ENCODE results near the gene A2M. TPM values are rescaled to one million over a fixed set of nuclear protein-coding genes. Genes with fewer than 3 reads are reported as not detected.

A2M gene
- total and polyA plus RNA-seq, 2 of the 8 experiments (the other 6 are each of a cell fraction or from before 2014, with no cell fraction given): 0.15 TPM; not detected in 1

DNA sequence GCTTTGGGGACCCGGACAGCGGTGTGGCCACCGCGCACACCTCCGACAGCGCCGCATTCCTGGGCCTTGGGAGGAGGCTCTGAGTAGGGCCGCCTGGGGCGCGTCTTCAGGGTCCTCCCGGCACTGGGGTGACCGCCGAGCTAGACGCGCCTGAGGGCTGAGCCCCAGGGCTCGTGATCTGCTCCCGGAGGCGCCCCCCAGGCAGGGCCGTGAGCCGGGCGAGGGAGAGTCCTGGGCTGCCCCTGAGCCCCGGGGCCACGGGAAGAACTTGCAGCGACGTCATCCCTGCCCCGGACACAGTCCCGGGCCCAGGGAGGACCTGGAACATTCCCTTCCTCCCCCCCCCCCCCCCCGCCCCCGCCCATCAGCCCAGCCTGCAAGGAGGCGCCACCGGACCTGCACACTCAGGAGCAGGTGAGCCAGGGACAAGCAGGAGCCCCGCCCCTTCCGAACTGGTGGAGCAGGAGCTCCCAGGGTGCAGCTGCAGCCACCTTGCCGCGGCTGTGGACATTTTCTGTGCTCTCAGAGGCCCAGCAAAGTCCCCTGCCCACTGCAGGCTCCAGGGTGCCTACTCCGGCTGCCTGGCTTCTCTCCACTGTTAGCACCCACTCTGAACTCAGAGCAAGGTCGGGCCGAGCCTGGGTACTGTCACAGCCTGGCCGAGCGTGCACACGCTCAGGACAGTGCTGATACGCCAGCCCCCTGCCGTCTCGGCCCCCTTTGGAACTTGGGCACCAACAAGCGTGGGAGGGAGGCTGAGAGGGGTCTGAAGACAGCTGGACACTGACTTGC lies 50.7 kb downstream of the A2M start (continued):
- peak; percentile 50 for TF ChIP-seq POLR2AphosphoS5 (IDR thresholded peaks at IDR 0.05; ENCODE audit: low read depth, low read length)
- peak; percentile 92 for TF ChIP-seq KDM4A (IDR thresholded peaks at IDR 0.05; ENCODE audit: low read depth, low read length, severe bottlenecking)
- TF ChIP-seq SP2 (IDR thresholded peaks at IDR 0.05; ENCODE audit: low read length): no peak
- TF ChIP-seq MAFK (IDR thresholded peaks at IDR 0.05; ENCODE audit: low read depth, low read length): no peak
- peak; percentile 54; the same call in 1 of the 2 replicates for TF ChIP-seq ATF2 (IDR thresholded peaks at IDR 0.05; ENCODE audit: low read length)
- peak; percentile 6 for TF ChIP-seq NANOG (IDR thresholded peaks at IDR 0.05; ENCODE audit: insufficient read depth, low read depth, low read length, poor library complexity, severe bottlenecking)
- TF ChIP-seq ZNF274 (IDR thresholded peaks at IDR 0.05; ENCODE audit: borderline replicate concordance, extremely low read depth, low read length): no peak
- no peak for TF ChIP-seq SUZ12 (IDR thresholded peaks at IDR 0.05; ENCODE audit: low read length)
- peak; percentile 45; the same call in 1 of the 2 replicates for TF ChIP-seq MAX (IDR thresholded peaks at IDR 0.05)
- no peak for TF ChIP-seq GABPA (IDR thresholded peaks at IDR 0.05; ENCODE audit: borderline replicate concordance, insufficient read depth, low read length)
- TF ChIP-seq HDAC2 (IDR thresholded peaks at IDR 0.05; ENCODE audit: borderline replicate concordance in 1 of 2, low read depth in 2 of 2, low read length in 2 of 2): no peak
- TF ChIP-seq CBX8 (IDR thresholded peaks at IDR 0.05; ENCODE audit: borderline replicate concordance, low read depth, low read length): no peak
- TF ChIP-seq PHF8 (conservative IDR thresholded peaks at IDR 0.05; ENCODE audit: low read depth, low read length): peak; percentile 82

Data from H1 (cell line).